Measurements from ENCODE around the gene NMU. TPM values are rescaled to one million over a fixed set of nuclear protein-coding genes. Genes with fewer than 3 reads are reported as not detected.
"Not testable (repeated sequence)": the region's sequence is repeated elsewhere in the genome, so short reads cannot be mapped to it uniquely, and the experiment has no call there.

Gene NMU
- total RNA-seq, 1 donor from 2014 or later = 2.1 TPM

DNA sequence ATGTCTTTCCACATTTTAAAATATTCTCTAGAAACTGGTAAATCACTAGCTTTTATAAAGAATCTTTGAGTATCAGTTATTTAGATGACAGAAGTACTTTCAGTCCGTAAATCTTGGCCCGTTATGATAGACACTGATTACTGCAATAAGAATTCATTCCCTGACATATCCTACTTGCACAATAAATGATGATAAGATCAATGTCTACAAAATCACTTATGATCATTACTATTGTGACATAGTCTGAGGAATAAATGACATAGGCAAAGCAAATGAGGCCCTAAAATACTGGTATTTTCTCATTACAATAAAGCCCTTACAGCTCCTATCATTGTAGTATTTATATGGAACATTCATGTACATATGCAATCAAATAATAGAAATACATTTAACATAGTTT is 37.5 kb downstream of the NMU start:
- no peak overlapping the region for H3K27ac ChIP-seq
- ATAC-seq (no peak), DNase-seq (no peak)
- no peaks in the 10 kb centered on the region for H3K4me1 ChIP-seq
- no peaks in the 10 kb centered on the region for H3K9me3 ChIP-seq
- no peak overlapping the region for H3K4me3 ChIP-seq
- H3K36me3 ChIP-seq = no peaks in the 10 kb centered on the region
- no peaks in the 10 kb centered on the region for H3K27me3 ChIP-seq
- intact Hi-C loops (cut with DNase I) = no loop called here
- no peak for TF ChIP-seq CTCF (IDR thresholded peaks at IDR 0.05)

GRCh38 chr4:55592014-55592413 is 44.1 kb downstream of the NMU start, which contains the start of gene PDCL2:
Gene PDCL2 (minus strand): TSS chr4:55592245. CDS start chr4:55592109, 136 bp downstream.
- no peak for ATAC-seq
- Histone ChIP-seq H3K4me1 (no peaks in the 10 kb centered on the region), H3K9me3 (no peaks in the 10 kb centered on the region), H3K4me3 (no peak within 1 kb of the TSS), H3K36me3 (no peaks in the 10 kb centered on the region), H3K27ac (no peak within 1 kb of the TSS), H3K27me3 (no peaks in the 10 kb centered on the region)
- intact Hi-C loops (cut with DNase I) = no loop called here
- no peak for TF ChIP-seq CTCF (IDR thresholded peaks at IDR 0.05)
- no peak for DNase-seq

DNA sequence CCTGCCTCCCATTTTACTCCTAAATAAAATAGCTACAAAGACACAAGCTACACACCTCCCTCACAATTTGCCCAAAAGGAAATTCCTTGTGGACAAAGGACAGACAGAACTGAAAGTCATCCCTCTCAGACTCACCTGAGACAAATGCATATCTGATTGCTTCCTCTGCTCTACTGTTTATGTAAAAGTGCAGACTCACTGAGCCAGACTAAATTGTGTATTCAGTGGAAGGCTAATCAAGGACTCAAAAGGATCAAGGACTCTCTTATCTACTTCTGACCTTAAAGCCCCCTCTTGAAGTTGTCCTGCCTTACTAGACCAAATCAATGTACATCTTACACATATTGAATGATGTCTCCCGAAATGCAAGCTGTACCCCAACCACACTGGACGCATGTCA is 47.9 kb downstream of the NMU start:
- no peak for TF ChIP-seq CTCF (IDR thresholded peaks at IDR 0.05)
- intact Hi-C loops (cut with DNase I) = no loop called here
- Histone ChIP-seq H3K27ac (no peak overlapping the region), H3K9me3 (no peaks in the 10 kb centered on the region), H3K27me3 (no peaks in the 10 kb centered on the region), H3K4me1 (no peaks in the 10 kb centered on the region), H3K4me3 (no peak overlapping the region), H3K36me3 (no peaks in the 10 kb centered on the region)
- DNase-seq (no peak), ATAC-seq (no peak)

DNA sequence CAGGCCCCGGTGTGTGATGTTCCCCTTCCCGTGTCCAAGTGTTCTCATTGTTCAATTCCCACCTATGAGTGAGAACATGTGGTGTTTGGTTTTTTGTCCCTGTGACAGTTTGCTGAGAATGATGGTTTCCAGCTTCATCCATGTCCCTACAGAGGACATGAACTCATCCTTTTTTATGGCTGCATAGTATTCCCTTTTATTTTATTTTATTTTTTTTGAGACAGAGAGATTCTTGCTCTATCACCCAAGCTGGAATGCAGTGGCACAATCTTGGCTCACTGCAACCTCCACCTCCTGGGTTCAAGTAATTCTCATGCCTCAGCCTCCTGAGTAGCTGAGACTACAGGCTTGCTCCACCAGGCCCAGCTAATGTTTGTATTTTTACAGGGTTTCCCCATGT is 53.3 kb downstream of the NMU start:
- H3K9me3 ChIP-seq; DNase-seq; H3K4me3 ChIP-seq; intact Hi-C loops (cut with DNase I); H3K4me1 ChIP-seq; H3K36me3 ChIP-seq; H3K27me3 ChIP-seq; ATAC-seq; H3K27ac ChIP-seq: not testable (repeated sequence)

- no peak for TF ChIP-seq CTCF (IDR thresholded peaks at IDR 0.05)
- no peak for DNase-seq
- H3K27me3 ChIP-seq = no peaks in the 10 kb centered on the region
- H3K4me3 ChIP-seq = no peak overlapping the region
- H3K4me1 ChIP-seq = no peaks in the 10 kb centered on the region
- ATAC-seq = no peak
- no peaks in the 10 kb centered on the region for H3K36me3 ChIP-seq
- intact Hi-C loops (cut with DNase I) = no loop called here
- no peak overlapping the region for H3K27ac ChIP-seq
- peaks cover 9% of the 10 kb centered on the region for H3K9me3 ChIP-seq
Measured at GRCh38 chr4:55578341-55579010, 57.6 kb downstream of the NMU start.

- no peaks in the 10 kb centered on the region for H3K36me3 ChIP-seq
- no peak for TF ChIP-seq CTCF (IDR thresholded peaks at IDR 0.05)
Measured at GRCh38 chr4:55575513-55575912, 60.6 kb downstream of the NMU start.

More at GRCh38 chr4:55575513-55575912, 60.6 kb downstream of the NMU start:
- Histone ChIP-seq H3K4me1 (no peaks in the 10 kb centered on the region), H3K27ac (no peak overlapping the region), H3K27me3 (no peaks in the 10 kb centered on the region), H3K4me3 (no peak overlapping the region), H3K9me3 (peaks cover 9% of the 10 kb centered on the region)
- no peak for DNase-seq
- intact Hi-C loops (cut with DNase I) = no loop called here
- ATAC-seq = no peak

Data from upper lobe of right lung (tissue), 1 donor.